ENCODE results near the gene VIP.

Gene VIP

DNA sequence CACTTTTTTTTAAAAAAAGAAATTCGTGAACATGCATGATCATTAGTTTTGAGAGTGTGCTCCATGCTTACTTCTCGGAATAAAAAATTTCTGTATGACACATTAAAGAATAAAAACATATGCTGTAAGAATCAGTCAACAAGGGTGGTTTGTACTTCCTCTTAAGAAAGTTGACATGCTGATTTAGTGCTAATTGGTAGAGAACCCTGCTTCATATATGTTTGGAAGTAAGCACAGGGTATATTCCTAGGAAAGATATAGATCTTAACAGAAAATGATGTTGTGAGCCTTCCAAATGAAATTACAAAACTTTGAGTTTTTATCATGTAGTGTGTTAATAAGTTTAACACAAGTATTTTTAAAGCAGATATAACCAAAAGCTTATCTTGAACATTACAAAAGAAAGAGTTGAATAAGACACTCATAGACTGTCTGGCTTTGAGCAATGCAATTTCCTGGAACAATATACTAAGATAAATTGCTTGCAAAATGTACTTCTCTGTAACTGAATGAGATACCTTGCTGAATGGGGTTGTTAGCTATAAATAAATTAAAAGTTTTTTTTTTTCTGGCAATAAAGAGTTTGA lies 13.8 kb upstream of the VIP start:
- DNase-seq (ENCODE audit: low read depth): no peak
- H3K4me3 ChIP-seq (ENCODE audit: low read depth, low read length): no peak overlapping the region
- no peak for TF ChIP-seq MAX (IDR thresholded peaks at IDR 0.05; ENCODE audit: low read depth, low read length)
- TF ChIP-seq POLR2A (IDR thresholded peaks at IDR 0.05; ENCODE audit: extremely low read depth, insufficient read length): no peak
- TF ChIP-seq, protein P1, sequence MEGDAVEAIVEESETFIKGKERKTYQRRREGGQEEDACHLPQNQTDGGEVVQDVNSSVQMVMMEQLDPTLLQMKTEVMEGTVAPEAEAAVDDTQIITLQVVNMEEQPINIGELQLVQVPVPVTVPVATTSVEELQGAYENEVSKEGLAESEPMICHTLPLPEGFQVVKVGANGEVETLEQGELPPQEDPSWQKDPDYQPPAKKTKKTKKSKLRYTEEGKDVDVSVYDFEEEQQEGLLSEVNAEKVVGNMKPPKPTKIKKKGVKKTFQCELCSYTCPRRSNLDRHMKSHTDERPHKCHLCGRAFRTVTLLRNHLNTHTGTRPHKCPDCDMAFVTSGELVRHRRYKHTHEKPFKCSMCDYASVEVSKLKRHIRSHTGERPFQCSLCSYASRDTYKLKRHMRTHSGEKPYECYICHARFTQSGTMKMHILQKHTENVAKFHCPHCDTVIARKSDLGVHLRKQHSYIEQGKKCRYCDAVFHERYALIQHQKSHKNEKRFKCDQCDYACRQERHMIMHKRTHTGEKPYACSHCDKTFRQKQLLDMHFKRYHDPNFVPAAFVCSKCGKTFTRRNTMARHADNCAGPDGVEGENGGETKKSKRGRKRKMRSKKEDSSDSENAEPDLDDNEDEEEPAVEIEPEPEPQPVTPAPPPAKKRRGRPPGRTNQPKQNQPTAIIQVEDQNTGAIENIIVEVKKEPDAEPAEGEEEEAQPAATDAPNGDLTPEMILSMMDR (IDR thresholded peaks at IDR 0.05; ENCODE audit: low read depth, low read length): no peak
- no peak for TF ChIP-seq MYC (IDR thresholded peaks at IDR 0.05; ENCODE audit: low read depth, low read length)

DNA sequence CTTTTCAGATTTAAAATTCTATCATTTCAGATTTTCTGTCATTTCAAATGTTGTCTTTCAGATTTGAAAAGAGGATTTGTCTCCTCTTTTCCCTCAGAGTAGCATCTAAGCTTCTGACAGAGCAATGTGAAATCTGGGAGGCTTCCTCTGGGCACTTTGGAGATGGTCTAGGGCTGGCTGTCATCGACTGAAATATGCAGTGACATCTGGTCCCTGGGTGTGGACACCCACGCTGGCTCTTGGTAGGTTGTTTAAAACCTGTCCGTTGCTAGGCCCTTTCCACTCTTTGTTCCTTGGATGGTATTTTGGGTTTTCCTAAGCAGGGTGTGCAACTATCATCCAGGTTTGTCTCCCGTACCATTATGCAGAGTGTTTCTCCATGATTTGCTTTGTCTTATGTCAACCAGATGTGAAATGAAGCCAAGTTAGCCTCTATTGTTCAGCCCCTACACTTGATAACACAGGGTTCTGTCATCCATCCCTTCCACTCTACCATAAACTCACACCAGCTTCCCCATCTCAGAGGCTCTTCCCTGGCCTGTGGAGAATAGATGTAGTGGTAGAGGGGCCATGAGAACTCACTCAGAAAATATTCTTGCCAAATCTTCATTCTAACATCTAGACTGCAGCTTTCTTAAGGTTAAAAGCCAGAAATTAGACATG lies 5.0 kb upstream of the VIP start:
- no peak overlapping the region for H3K4me3 ChIP-seq (ENCODE audit: low read depth, low read length)
- no peak for TF ChIP-seq MAX (IDR thresholded peaks at IDR 0.05; ENCODE audit: low read depth, low read length)
- TF ChIP-seq POLR2A (IDR thresholded peaks at IDR 0.05; ENCODE audit: extremely low read depth, insufficient read length): no peak
- TF ChIP-seq, protein P1 (IDR thresholded peaks at IDR 0.05; ENCODE audit: low read depth, low read length): no peak
- no peak for TF ChIP-seq MYC (IDR thresholded peaks at IDR 0.05; ENCODE audit: low read depth, low read length)
- DNase-seq (ENCODE audit: low read depth): no peak

GRCh38 chr6:152746172-152746553 lies 4.4 kb upstream of the VIP start:
- DNase-seq (ENCODE audit: low read depth): no peak
- TF ChIP-seq, protein P1 (IDR thresholded peaks at IDR 0.05; ENCODE audit: low read depth, low read length): no peak
- TF ChIP-seq MAX (IDR thresholded peaks at IDR 0.05; ENCODE audit: low read depth, low read length) (no peak), MYC (IDR thresholded peaks at IDR 0.05; ENCODE audit: low read depth, low read length) (no peak), POLR2A (IDR thresholded peaks at IDR 0.05; ENCODE audit: extremely low read depth, insufficient read length) (no peak)
- no peak overlapping the region for H3K4me3 ChIP-seq (ENCODE audit: low read depth, low read length)

DNA sequence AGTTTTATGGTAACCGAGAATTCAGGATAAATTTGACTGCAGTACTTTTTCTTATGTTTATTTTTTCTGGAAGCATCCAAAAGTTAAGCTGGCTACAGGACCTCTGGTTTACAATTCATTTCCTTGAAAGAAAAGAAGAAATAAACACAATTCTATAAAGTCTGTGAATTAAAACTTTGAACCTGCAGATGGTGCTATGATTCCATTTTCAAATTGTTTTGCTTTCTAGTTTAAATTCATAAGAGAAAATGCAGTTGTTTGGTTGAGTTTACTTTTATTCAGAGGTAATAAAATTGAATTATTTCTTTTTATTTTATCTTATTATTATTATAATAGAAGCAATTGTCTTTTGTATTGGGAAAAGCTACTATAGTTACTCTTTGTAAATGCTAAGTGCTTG lies 1.8 kb upstream of the VIP start:
- no peak overlapping the region for H3K4me3 ChIP-seq (ENCODE audit: low read depth, low read length)
- peak; percentile 27 for DNase-seq (ENCODE audit: low read depth)
- no peak for TF ChIP-seq MAX (IDR thresholded peaks at IDR 0.05; ENCODE audit: low read depth, low read length)
- no peak for TF ChIP-seq MYC (IDR thresholded peaks at IDR 0.05; ENCODE audit: low read depth, low read length)
- TF ChIP-seq, protein P1 (IDR thresholded peaks at IDR 0.05; ENCODE audit: low read depth, low read length): no peak
- TF ChIP-seq POLR2A (IDR thresholded peaks at IDR 0.05; ENCODE audit: extremely low read depth, insufficient read length): no peak

DNA sequence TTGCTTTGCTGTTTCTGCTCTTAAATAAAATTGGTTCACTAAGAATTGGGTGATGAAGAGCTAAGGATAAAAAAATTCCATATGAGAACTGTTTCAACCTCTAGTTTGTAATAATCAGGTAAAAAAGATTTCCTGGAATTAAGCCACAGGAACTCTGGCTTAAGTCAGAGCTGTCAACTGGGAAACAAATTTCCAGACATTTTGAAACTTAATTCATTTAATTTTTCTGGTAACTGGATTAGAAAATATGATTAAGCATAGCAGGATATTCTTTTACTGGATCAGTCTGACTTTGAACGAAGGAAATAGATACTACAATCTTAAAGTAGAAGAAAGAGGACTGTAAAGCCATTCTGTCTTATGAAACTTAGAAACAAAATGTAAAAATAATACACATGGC lies 1.3 kb upstream of the VIP start:
- H3K4me3 ChIP-seq (ENCODE audit: low read depth, low read length): no peak overlapping the region
- TF ChIP-seq MYC (IDR thresholded peaks at IDR 0.05; ENCODE audit: low read depth, low read length) (no peak), POLR2A (IDR thresholded peaks at IDR 0.05; ENCODE audit: extremely low read depth, insufficient read length) (no peak), MAX (IDR thresholded peaks at IDR 0.05; ENCODE audit: low read depth, low read length) (no peak)
- TF ChIP-seq, protein P1 (IDR thresholded peaks at IDR 0.05; ENCODE audit: low read depth, low read length): no peak
- no peak for DNase-seq (ENCODE audit: low read depth)

Data from NB4 (cell line).